ENCODE data around the gene TMEM108. TPM values are rescaled to one million over a fixed set of nuclear protein-coding genes. Genes with fewer than 3 reads are reported as not detected.

Gene TMEM108
- total RNA-seq, 1 donor from 2014 or later = 2.4 TPM

DNA sequence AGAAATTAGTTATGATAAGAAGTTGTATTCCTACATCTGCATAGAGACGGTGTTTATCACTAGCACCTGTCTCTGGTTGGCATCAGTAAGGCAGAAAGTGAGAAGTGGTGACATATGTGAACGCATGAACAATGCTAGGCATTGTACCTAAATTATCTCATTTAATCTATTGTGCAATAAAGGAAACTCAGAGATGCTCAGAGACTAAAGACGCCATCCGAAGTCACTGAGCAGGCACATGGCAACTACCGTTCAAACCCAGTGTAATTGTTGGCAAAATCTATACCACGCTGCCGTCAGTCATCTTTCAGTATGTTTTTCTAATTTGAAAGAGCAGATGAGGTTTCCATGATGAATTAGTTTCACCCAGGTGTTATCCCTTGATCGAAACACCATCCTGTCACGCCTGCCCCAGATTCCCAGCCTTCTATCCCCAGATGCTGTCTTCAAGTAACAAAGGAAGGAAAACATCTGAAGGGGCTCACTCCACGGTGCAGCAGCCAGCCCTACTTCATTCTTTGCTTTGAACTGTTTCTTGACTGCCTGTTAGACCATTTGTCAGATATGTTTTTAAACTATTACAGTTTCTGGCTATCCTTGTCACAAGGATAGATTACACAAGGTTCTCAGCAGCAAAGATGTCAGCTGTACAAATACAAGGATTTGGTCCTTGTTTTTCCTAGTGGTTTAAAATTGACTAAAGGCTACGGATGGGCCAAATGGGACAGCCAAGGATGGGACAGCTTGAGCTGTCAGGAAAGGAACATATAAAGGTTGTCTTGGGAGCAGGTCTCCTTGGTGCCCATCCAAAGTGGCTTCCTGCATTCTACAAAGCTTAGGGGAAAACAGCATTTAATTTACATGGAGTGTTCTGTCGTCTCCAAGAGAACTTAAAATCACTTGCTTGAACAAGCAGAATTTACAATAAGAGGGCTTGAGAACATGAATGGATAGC is 99.1 kb downstream of the TMEM108 start:
- no peaks in the 10 kb centered on the region for H3K9me3 ChIP-seq (replicated peaks)
- no peak overlapping the region for H3K27ac ChIP-seq (replicated peaks)
- H3K4me1 ChIP-seq = no peaks in the 10 kb centered on the region
- intact Hi-C loops (cut with micrococcal nuclease) = no loop called here
- DNase-seq = no peak
- no peaks in the 10 kb centered on the region for H3K27me3 ChIP-seq (ENCODE audit: low read depth)
- no peaks in the 10 kb centered on the region for H3K36me3 ChIP-seq
- TF ChIP-seq, protein P1, sequence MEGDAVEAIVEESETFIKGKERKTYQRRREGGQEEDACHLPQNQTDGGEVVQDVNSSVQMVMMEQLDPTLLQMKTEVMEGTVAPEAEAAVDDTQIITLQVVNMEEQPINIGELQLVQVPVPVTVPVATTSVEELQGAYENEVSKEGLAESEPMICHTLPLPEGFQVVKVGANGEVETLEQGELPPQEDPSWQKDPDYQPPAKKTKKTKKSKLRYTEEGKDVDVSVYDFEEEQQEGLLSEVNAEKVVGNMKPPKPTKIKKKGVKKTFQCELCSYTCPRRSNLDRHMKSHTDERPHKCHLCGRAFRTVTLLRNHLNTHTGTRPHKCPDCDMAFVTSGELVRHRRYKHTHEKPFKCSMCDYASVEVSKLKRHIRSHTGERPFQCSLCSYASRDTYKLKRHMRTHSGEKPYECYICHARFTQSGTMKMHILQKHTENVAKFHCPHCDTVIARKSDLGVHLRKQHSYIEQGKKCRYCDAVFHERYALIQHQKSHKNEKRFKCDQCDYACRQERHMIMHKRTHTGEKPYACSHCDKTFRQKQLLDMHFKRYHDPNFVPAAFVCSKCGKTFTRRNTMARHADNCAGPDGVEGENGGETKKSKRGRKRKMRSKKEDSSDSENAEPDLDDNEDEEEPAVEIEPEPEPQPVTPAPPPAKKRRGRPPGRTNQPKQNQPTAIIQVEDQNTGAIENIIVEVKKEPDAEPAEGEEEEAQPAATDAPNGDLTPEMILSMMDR (IDR thresholded peaks at IDR 0.05; ENCODE audit: borderline replicate concordance) = no peak
- H3K4me3 ChIP-seq = no peak overlapping the region

DNA sequence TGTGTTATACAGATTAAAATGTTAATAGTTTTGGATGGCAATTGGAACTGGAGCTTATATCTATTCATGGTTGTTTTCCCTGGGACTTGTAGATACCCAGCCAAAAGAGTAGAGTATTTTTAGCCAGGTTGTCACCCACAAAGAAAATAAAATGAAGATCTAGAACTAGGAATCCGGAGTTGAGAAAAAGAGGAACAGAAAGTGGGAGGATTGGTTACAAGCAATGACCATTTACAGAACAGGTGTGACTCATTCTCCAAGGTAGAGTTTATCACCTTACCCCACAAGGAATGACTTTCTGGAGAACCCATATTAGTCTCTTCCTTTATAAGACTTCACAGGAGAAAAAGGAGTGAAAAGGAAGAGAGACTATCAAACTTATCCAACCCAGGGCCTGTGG is 99.8 kb downstream of the TMEM108 start:
- TF ChIP-seq, protein P1 (IDR thresholded peaks at IDR 0.05; ENCODE audit: borderline replicate concordance) = no peak
- H3K4me3 ChIP-seq = no peak overlapping the region
- H3K27me3 ChIP-seq (ENCODE audit: low read depth) = no peaks in the 10 kb centered on the region

DNA sequence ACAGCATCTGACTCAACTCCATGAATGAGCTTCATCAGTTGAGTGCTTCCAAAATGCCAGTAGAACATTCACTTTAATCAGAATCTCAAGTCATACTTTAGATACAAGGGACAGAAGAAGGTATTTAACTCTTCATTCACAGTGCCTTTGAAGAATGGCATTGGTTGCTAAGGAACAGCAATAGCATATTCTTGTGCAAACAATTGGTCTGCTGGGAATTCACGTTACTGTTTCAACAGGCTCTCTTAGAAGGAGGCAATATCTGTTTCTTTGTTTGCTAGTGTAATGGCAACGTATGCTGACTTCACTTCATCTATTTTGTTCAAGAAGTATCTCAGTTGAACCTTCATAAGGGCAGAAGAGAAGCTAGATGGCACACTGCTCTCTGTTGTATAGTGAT is 113.9 kb downstream of the TMEM108 start:
- DNase-seq = no peak
- intact Hi-C loops (cut with micrococcal nuclease) = no loop called here
- Histone ChIP-seq H3K9me3 (replicated peaks) (peaks cover 8% of the 10 kb centered on the region), H3K4me3 (no peak overlapping the region), H3K27me3 (ENCODE audit: low read depth) (no peaks in the 10 kb centered on the region), H3K27ac (replicated peaks) (no peak overlapping the region), H3K36me3 (no peaks in the 10 kb centered on the region), H3K4me1 (no peaks in the 10 kb centered on the region)
- TF ChIP-seq, protein P1 (IDR thresholded peaks at IDR 0.05; ENCODE audit: borderline replicate concordance) = no peak

More for the DNA sequence above, 99.8 kb downstream of the TMEM108 start:
- Histone ChIP-seq H3K4me1 (no peaks in the 10 kb centered on the region), H3K9me3 (replicated peaks) (no peaks in the 10 kb centered on the region), H3K36me3 (no peaks in the 10 kb centered on the region), H3K27ac (replicated peaks) (no peak overlapping the region)
- intact Hi-C loops (cut with micrococcal nuclease) = no loop called here
- no peak for DNase-seq

DNA sequence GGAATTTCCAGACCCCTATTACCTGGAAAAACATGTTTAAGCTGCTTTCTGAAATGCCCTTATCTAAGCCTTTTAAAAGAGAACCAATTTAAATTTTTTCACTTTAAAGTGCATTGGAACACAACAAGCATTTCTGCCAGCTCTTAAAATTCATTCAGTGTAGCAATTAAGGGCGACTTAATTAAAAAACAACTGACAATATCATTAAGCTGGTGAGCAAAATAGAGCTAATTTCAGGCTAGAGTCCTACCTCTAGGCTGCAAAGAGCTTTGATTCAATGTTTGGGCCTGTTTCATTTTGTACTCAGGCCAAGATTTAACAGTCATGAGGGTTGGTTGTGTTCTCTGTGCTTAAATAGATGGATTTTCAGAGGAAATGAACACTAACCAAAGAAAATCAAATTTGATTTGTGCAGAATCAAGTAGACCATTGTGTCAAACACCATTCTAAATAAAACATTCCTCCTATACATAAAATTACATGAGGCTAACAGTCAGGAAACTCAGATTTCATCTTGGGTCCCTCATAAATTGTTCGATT is 114.6 kb downstream of the TMEM108 start:
- Histone ChIP-seq H3K36me3 (no peaks in the 10 kb centered on the region), H3K27ac (replicated peaks) (no peak overlapping the region), H3K4me1 (no peaks in the 10 kb centered on the region), H3K4me3 (no peak overlapping the region), H3K9me3 (replicated peaks) (peaks cover 4% of the 10 kb centered on the region), H3K27me3 (ENCODE audit: low read depth) (no peaks in the 10 kb centered on the region)
- no peak for DNase-seq
- TF ChIP-seq, protein P1 (IDR thresholded peaks at IDR 0.05; ENCODE audit: borderline replicate concordance) = no peak
- intact Hi-C loops (cut with micrococcal nuclease) = no loop called here

DNA sequence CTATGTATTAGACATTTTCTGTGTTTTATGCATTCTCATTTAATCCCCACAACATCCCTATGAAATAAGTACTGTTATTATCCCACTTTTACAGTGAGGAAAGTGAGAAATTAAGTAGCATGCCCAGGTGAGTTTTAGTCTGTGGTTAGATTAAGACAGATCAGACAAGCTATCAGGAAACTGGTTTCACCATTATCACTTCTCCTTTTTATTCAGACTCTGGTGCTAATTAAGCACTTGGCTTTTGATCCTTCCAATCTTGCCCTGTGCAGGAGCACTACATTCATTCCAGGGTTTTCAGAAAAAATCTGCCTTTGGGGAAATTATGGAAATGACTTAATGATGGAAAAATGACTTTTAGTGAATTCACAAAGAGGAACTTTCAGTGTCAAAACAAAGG is 115.2 kb downstream of the TMEM108 start:
- no peaks in the 10 kb centered on the region for H3K4me1 ChIP-seq
- H3K27me3 ChIP-seq (ENCODE audit: low read depth) = no peaks in the 10 kb centered on the region
- H3K36me3 ChIP-seq = no peaks in the 10 kb centered on the region
- intact Hi-C loops (cut with micrococcal nuclease) = no loop called here
- H3K27ac ChIP-seq (replicated peaks) = no peak overlapping the region
- DNase-seq = no peak
- H3K9me3 ChIP-seq (replicated peaks) = peaks cover 4% of the 10 kb centered on the region
- TF ChIP-seq, protein P1 (IDR thresholded peaks at IDR 0.05; ENCODE audit: borderline replicate concordance) = no peak
- H3K4me3 ChIP-seq = no peak overlapping the region

Data from left ventricle myocardium inferior (tissue), 1 donor.